K562 (cell line): Measurements from ENCODE around the gene TRAF1. TPM values are rescaled to one million over a fixed set of nuclear protein-coding genes. Genes with fewer than 3 reads are reported as not detected.

Experiments used
- ATAC-seq: fragments of 200-7000 bp; cut with Tn5 transposase; 3 replicates; pipeline ENCODE4 v1.9.1; 2020; ENCODE audit warnings: moderate library complexity
- BruUV-seq: library from RNA; stranded (reverse); fragments of 400-500 nt; replicated peaks from 2 replicates; lab custom pipeline; 2021; lab: Mats Ljungman, UMichigan
- CTCF ChIA-PET: fragments of 300-600 bp; formaldehyde crosslinking; extraction: SDS; loops from one replicate; lab custom pipeline; 2021; ENCODE audit warnings: low intra/inter-chr PET ratio; lab: Yijun Ruan, JAX
- POLR2A ChIA-PET: fragments of 300-600, 350-650 bp; sonication (Branson Sonifier 250); formaldehyde crosslinking; extraction: SDS; loops from one replicate; lab custom pipeline; 2021; ENCODE audit warnings: antibody characterized with exemption, inconsistent platforms; lab: Yijun Ruan, JAX
- DNase-seq, 4 experiments: peaks; one replicate each; pipeline versions ENCODE4 v3.0.0 to v3.0.0-alpha.2; 2011 to 2018; ENCODE audit warnings: low spot score in 3 of 4, mixed read lengths in 3 of 4; ENCODE audit errors: extremely low read depth in 1 of 4
- FAIRE-seq: peaks from 2 replicates; lab custom pipeline; 2011; peaks lifted over from hg19 to GRCh38; lab: Jason Lieb, UNC
- H2AFZ ChIP-seq: 2 replicates; pipeline ENCODE4 v1.6.0; 2011; ENCODE audit warnings: low read depth, low read length, control low read depth, inconsistent platforms
- H3K27ac ChIP-seq: fragments of 200-600 bp; 3 replicates; pipeline ENCODE4 v1.8.0; 2011; ENCODE audit warnings: low read depth, mild to moderate bottlenecking, control low read depth, inconsistent platforms, low read length, moderate library complexity, mixed read lengths; ENCODE audit errors: extremely low read depth
- H3K27me3 ChIP-seq, 2 experiments: fragments of 300-600 bp in 1 of 2; 2 replicates in 1 of 2; 3 replicates in 1 of 2; pipeline versions ENCODE4 v1.6.0 to v1.8.0; 2011; ENCODE audit warnings: inconsistent platforms in 2 of 2, low read length in 2 of 2, mild to moderate bottlenecking in 1 of 2, mixed read lengths in 1 of 2, moderate library complexity in 1 of 2; ENCODE audit not compliant: control insufficient read depth in 2 of 2, insufficient read depth in 2 of 2
- H3K36me3 ChIP-seq: fragments of 300-600 bp; 3 replicates; pipeline ENCODE4 v1.8.0; 2011; ENCODE audit warnings: mild to moderate bottlenecking, low read length, inconsistent platforms; ENCODE audit not compliant: control insufficient read depth, insufficient read depth
- H3K4me1 ChIP-seq, 2 experiments: fragments of 200-600 bp in 1 of 2; replicated peaks in 1 of 2; 2 replicates in 1 of 2; 3 replicates in 1 of 2; pipeline versions ENCODE4 v1.5.1 to v1.8.0; 2011; ENCODE audit warnings: inconsistent platforms in 2 of 2, low read length in 2 of 2, mild to moderate bottlenecking in 1 of 2, mixed read lengths in 1 of 2, moderate library complexity in 1 of 2; ENCODE audit not compliant: control insufficient read depth in 2 of 2, insufficient read depth in 2 of 2
- H3K4me2 ChIP-seq: 2 replicates; pipeline ENCODE4 v1.6.1; 2011; ENCODE audit warnings: low read length, control low read depth, inconsistent platforms, mixed read lengths; ENCODE audit not compliant: insufficient read depth
- H3K4me3 ChIP-seq: fragments of 200-600 bp; sonication (generic), shearing (Covaris generic); 2 replicates; pipeline ENCODE4 v1.5.1; 2016; ENCODE audit warnings: control low read depth, inconsistent platforms
- H3K79me2 ChIP-seq: fragments of 200-600 bp; 3 replicates; pipeline ENCODE4 v1.8.0; 2011; ENCODE audit warnings: low read length, inconsistent platforms; ENCODE audit not compliant: control insufficient read depth, insufficient read depth
- H3K9ac ChIP-seq, 2 experiments: 2 replicates each; pipeline versions ENCODE4 v1.6.0 to v1.6.1; 2011; ENCODE audit warnings: low read depth in 2 of 2, low read length in 2 of 2, control low read depth in 1 of 2, inconsistent platforms in 1 of 2, mild to moderate bottlenecking in 1 of 2, mixed read lengths in 1 of 2; ENCODE audit not compliant: insufficient read depth in 1 of 2
- H3K9me1 ChIP-seq: one replicate; pipeline ENCODE4 v1.6.0; 2011; ENCODE audit warnings: inconsistent platforms, mild to moderate bottlenecking, low read length, moderate library complexity; ENCODE audit not compliant: control insufficient read depth, insufficient read depth
- H3K9me3 ChIP-seq: replicated peaks from 2 replicates; pipeline ENCODE4 v1.5.1; 2011; ENCODE audit warnings: low read depth, low read length, inconsistent platforms; ENCODE audit not compliant: control insufficient read depth, insufficient read depth
- H4K20me1 ChIP-seq: replicated peaks from 2 replicates; pipeline ENCODE4 v1.6.1; 2011; ENCODE audit warnings: low read length, inconsistent platforms, mixed read lengths; ENCODE audit not compliant: control insufficient read depth, insufficient read depth
- ZNF347 ChIP-seq: fragments of 450-650 bp; formaldehyde crosslinking; IDR thresholded peaks from 2 replicates; pipeline ENCODE4 v1.4.0; 2020; ENCODE audit warnings: low read depth, mild to moderate bottlenecking, moderate library complexity
- WGBS: fragments of 100-300 bp; shearing (Covaris generic); methylation state at CpG from one replicate; pipeline ENCODE4 v1.1.6; 2016; ENCODE audit warnings: low coverage, mixed read lengths; ENCODE audit not compliant: insufficient coverage; ENCODE audit errors: missing lambda C conversion rate; 5-methylcytosine and 5-hydroxymethylcytosine counted together
- in situ Hi-C: fragments of 300-500 bp; cut with MboI; formaldehyde crosslinking; loops from 4 replicates; pipeline ENCODE4 v1.15.0; 2018; ENCODE audit warnings: inconsistent platforms, mixed read lengths
- intact Hi-C: fragments of 100-400 bp; cut with micrococcal nuclease; formaldehyde crosslinking; loops from 2 replicates; pipeline ENCODE4 v1.14.2; 2022
- polyA plus RNA-seq, 8 experiments: library from polyadenylated mRNA; depleted of rRNA in 4 of 8; stranded (reverse) in 5 of 8; unstranded in 3 of 8; fragments of >200 nt; fragmentation: Nextera tagmentation in 2 of 8; fragmentation: Illumina TruSeq in 1 of 8; extraction: Ambion mirVana in 2 of 8; extraction: Trizol in 1 of 8; gene quantifications; 2 replicates each; pipeline versions ENCODE4 v1.2.1 to v1.2.3, GENCODE V29; 2011 to 2014; ENCODE audit warnings: inconsistent platforms in 1 of 8, missing spikeins in 1 of 8
- total RNA-seq, 7 experiments: library from RNA; depleted of rRNA in 6 of 7; stranded (reverse); fragments of >200 nt in 6 of 7; fragmentation: Illumina TruSeq in 2 of 7; extraction: Trizol in 2 of 7; gene quantifications; 2 replicates each; pipeline versions ENCODE4 v1.2.1 to v1.2.3, GENCODE V29; 2011 to 2021; ENCODE audit warnings: low replicate concordance in 1 of 7
- TF ChIP-seq, protein P1 (sequence below): sonication (generic); formaldehyde crosslinking; IDR thresholded peaks from 2 replicates; pipeline ENCODE4 v1.8.1; 2023; ENCODE audit warnings: mild to moderate bottlenecking, missing genetic modification reagents

The TRAF1 gene
- total and polyA plus RNA-seq, 9 of the 15 experiments (the other 6 are each of a cell fraction or from before 2014, with no cell fraction given): 0.01 to 1.1 (median 0.04) TPM; not detected in 2

DNA sequence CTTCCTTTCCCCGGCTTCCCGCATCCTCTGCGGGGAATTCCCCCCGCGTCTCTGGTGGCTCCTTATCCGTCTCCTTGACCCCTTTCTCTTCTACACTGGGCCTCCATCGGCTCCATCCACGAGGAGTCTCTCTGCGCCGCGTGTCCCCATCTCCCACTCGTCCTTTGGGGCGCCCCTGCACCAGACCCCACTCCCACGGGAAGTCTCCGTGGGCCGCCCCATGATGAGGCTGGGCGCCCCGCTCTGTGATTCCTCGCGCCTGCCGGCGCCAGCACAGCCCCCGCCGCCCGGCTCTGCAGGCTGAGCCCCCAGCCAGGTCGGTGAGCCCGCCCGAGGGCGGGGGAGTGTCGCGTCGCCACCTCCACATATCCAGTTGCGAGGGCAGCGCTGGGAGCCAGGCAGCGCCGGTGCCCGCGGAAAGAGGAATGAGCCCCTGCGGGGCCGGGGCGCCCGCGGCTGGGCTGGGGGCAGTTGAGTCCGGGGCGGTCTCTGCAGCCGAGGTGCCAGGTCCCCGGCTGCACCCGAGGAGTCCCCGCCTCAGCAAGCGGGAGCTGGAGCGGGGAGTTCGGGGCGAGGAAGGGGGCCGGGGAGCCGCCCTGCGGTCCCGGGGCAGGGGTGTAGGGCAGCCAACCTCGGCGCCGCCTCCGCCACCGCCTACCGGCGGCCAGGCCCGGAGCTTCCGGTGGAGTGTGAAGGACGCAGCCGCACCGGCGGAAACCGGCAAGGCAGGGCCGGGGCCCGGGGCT lies 2.1 kb upstream of the TRAF1 start:
- peaks cover 9 to 20% of the 10 kb centered on the region in 2 experiments for H3K4me1 ChIP-seq
- no peaks in the 10 kb centered on the region for H3K27me3 ChIP-seq
- TF ChIP-seq, protein P1, sequence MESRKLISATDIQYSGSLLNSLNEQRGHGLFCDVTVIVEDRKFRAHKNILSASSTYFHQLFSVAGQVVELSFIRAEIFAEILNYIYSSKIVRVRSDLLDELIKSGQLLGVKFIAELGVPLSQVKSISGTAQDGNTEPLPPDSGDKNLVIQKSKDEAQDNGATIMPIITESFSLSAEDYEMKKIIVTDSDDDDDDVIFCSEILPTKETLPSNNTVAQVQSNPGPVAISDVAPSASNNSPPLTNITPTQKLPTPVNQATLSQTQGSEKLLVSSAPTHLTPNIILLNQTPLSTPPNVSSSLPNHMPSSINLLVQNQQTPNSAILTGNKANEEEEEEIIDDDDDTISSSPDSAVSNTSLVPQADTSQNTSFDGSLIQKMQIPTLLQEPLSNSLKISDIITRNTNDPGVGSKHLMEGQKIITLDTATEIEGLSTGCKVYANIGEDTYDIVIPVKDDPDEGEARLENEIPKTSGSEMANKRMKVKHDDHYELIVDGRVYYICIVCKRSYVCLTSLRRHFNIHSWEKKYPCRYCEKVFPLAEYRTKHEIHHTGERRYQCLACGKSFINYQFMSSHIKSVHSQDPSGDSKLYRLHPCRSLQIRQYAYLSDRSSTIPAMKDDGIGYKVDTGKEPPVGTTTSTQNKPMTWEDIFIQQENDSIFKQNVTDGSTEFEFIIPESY (CRISPR knock-in tag): peak; percentile 39; the same call in 1 of the 2 replicates
- no peak for TF ChIP-seq ZNF347 (CRISPR knock-in tag)
- no peak overlapping the region for H3K4me3 ChIP-seq
- POLR2A ChIA-PET: interaction anchor here (1.2 kb wide), 1 partner anchor 9 kb away, joined by 5 read pairs; no protein-coding TSS in a partner anchor
- in situ Hi-C loops (loop anchor here (25.0 kb wide), 1 partner anchor 316 kb away; no protein-coding TSS in a partner anchor), intact Hi-C loops (no loop called here)
- no peaks in the 10 kb centered on the region for H3K9me1 ChIP-seq
- H3K4me2 ChIP-seq: no peak overlapping the region
- no peak for DNase-seq
- H3K27ac ChIP-seq: no peak overlapping the region
- 74% methylated on average over 27 of the region's 73 CpGs for WGBS
- no peak for ATAC-seq
- H2AFZ ChIP-seq: no peak overlapping the region
- no peaks in the 10 kb centered on the region for H3K9me3 ChIP-seq
- no peaks in the 10 kb centered on the region for H4K20me1 ChIP-seq
- no peak for FAIRE-seq
- no peaks in the 10 kb centered on the region for H3K36me3 ChIP-seq
- H3K79me2 ChIP-seq: no peaks in the 10 kb centered on the region
- BruUV-seq: no TSS peak
- CTCF ChIA-PET: no interaction called here
- no peak overlapping the region for H3K9ac ChIP-seq
